HuH-7.5 (cell line): ENCODE results near the gene NLRP4.

Experiments used
- DNase-seq: peaks from one replicate; pipeline ENCODE4 v3.0.0; 2011; ENCODE audit warnings: low spot score

The NLRP4 gene, protein sequence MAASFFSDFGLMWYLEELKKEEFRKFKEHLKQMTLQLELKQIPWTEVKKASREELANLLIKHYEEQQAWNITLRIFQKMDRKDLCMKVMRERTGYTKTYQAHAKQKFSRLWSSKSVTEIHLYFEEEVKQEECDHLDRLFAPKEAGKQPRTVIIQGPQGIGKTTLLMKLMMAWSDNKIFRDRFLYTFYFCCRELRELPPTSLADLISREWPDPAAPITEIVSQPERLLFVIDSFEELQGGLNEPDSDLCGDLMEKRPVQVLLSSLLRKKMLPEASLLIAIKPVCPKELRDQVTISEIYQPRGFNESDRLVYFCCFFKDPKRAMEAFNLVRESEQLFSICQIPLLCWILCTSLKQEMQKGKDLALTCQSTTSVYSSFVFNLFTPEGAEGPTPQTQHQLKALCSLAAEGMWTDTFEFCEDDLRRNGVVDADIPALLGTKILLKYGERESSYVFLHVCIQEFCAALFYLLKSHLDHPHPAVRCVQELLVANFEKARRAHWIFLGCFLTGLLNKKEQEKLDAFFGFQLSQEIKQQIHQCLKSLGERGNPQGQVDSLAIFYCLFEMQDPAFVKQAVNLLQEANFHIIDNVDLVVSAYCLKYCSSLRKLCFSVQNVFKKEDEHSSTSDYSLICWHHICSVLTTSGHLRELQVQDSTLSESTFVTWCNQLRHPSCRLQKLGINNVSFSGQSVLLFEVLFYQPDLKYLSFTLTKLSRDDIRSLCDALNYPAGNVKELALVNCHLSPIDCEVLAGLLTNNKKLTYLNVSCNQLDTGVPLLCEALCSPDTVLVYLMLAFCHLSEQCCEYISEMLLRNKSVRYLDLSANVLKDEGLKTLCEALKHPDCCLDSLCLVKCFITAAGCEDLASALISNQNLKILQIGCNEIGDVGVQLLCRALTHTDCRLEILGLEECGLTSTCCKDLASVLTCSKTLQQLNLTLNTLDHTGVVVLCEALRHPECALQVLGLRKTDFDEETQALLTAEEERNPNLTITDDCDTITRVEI

DNA sequence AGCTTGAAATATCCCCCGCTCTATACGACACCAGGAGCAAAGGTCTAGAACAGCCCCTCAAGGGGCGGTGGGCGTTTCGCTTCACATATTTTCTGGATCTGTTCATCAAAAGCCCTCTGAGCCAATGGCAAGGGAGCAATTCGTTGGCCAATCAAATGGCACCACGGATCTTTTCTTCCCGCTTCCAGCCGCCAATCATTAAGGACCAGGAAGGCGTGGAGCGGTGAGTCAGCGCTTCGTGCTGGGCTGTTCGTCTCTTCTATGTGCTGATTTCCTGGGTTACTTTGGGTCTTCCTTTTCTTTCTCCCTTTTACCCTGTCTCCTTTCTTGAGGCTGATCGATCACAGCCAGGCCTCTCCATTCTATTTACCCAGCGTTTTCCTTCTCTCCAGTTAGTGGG, at the start of gene NLRP4:
NLRP4 (plus strand) TSS at position 201 of the 400 bp plus-strand sequence. CDS start 15,541 bp downstream, outside the sequence.
- DNase-seq = no peak

DNA sequence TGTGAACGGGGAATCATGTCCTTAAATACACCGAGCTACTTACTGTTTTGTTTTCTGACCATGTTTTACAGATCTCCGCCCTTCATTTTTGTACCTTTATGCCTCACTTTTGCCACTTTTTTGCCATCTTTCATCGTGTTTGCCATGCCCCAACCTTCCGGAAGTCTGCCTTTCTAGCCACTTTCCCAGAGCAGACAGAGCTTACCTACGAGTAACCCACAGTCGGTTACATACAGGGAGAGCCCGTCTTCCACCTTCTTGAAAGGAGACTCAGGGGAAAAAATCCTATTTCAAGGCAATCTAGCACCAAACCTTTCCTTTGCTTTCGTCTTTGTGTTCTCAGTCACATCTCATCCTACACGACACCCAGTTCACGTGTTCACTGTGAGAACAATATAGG, 41.3 kb upstream of the NLRP4 start:
- DNase-seq = no peak

DNA sequence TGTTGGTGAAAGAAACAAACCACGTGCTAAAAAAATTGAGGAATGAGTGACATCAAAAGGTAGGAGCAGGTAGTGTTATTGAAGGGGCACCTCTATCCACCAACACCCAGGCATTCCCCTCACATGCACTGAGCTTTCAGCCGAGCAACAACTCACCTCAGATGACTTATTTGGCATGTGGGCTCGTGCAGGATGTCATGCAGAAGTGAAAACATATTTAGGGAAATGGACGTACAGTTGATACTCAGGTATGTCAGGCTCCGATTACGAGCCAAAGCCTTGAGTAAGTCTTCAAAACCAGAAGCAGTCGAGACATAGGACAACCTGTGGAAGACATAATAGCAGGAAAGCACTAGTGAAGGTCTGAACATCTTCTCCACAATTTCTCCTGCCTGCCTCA, 34.9 kb upstream of the NLRP4 start:
- DNase-seq = no peak

DNA sequence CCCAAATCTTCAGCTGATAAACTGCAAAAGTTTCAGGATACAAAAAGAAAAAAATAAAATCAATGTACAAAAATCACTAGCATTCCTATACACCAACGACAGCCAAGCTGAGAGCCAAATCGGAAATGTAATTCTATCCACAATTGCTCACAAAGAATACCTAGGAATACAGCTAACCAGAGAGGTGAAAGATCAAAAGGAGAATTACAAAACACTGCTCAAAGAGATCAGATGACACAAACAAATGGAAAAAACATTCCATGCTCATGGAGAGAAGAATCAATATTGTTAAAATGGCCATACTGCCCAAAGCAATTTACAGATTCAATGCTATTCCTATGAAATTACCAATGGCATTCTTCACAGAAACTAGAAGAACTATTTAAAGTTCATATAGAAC, 34.1 kb upstream of the NLRP4 start:
- DNase-seq = no peak

DNA sequence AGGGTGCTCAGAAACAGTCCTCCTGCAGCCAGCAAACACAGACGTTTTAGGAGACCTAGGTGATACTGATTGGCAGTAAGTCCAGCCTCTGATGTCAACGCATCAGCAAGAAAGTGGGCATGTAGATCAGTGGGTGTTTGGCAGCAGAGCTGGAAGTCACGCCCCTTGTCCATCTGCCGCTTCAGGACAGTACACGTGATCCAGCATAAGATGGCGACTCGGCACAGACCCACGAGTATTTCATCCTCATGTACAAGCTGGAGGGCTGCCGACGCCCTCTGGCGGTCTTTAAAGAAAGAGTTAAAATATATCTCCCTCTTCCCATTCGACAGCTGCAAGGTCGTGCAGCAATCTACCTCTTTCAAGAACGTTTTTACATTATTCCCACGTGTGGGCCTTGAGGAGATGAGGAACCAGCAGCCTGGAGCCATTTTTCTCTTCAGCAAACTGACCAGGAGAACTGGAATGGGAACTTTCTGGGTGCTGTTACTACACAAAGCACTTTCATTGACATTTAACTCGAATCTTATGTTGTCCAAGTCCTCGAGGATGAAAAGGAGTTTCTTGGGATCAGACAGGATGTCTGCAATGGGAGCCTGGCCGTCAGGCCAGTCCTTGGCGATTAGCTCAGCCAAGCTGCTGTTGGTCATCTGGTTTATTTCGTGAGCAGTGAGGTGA, 26.8 kb upstream of the NLRP4 start:
- DNase-seq = peak; percentile 41

DNA sequence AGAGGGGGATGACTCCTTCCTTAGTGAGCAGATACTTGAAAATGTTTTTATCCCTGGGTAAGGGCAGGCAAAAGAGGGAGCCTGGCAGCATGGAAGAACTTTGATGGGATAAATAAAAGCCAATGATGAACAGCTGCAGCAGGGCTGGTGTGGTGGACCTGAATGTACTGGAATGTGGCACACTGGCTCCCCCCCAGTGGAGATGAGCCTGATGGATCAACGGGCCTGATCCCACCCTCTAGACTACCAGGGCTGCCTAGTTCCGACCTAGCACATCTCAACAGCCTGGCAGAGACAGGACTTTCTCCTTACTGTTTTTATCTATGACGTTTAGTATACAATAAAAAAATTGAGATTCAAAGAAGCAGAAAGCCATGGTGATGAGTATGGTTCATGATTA, 25.0 kb upstream of the NLRP4 start:
- DNase-seq = no peak

DNA sequence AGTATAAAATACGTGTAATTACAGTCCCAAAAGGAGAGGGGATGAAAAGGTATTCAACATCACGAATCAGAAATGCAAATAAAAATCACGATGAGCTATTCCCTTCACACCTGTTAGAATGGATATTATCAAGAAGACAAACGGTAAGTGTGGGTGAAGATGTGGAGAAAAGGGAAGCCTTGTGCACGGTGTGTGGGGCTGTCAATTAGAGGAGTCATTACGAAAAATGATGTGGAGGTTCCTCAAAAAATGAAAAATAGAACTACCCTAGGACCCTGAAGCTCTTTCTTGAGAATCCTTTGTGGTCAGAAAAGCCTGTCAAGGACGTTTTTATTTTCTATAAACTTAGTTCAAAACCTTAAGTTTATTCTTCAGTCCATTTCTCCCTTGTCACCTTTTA, 23.9 kb upstream of the NLRP4 start:
- no peak for DNase-seq

DNA sequence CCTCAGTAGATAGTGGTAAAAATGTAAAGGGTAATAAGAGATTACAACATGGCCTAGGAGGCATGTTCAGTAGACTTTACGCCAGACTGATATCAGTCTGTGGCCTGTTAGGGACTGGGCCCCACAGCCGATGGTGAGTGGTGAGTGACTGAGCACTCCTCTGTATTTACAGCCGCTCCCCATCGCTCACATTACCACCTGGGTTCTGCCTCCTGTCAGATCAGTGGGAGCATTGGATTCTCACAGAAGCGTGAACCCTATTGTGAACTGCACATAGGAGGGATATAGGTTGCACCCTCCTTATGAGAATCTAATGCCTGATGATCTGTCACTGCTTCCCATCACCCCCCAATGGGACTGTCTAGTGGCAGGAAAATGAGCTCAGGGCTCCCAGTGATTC, 22.4 kb upstream of the NLRP4 start:
- DNase-seq = no peak

DNA sequence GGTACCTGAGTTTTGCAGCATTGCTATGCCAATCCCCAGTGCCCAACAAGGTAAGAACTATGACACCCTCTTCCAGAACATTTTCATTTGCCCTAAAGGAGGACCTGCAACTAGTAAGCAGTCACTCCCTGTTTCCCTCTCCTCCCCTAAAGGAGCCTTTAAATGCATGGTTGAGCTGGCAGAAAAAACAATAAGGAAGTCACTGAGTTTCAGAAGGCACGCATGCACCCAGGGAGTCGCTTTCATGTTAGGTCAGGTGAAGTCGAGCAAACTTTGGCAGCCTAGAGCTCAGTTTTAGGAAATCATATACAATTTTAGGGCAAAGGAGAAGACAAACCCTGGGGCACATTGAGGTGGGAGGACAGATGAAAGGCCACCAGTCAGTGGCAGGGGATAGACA, 16.3 kb upstream of the NLRP4 start:
- no peak for DNase-seq

DNA sequence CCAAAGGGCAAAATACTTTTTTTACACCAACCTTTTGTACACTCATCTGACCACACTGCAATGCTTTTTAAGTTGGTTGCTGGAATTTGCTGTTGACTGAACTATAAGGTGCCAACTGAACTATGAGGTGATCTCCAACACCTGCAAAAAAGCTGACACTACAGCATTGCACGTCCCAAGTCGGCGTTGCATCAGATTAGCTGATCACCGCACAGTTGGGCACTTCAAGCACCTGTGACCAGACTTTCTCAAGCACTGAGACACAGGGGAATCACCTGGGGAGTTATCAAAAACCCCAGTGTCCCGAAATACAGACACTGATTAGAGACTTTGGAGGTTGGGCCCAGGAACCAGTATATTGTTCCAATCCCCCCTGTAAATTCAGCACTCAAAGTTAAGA, 5.7 kb upstream of the NLRP4 start:
- DNase-seq = no peak

DNA sequence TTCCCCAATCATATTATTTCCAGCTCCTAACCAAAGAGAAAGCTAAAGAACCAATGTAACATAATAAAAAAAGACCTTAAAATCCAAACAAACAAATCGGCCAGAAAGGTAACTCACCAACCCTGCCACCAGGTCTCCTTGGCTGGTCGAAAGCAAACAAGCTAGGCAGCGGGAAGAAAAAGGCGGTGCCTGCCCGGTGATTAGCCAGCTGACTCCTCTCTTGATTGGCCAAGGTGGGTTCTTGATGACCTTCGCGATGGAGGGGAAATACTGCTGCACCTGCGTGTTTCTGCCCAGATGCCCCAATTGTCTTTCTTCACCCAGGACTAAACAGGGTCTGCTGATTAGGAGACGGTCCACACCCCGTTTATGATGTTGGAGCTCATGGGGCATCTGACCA, 4.5 kb upstream of the NLRP4 start, which contains the start of gene NLRP11:
NLRP11 (minus strand) TSS at position 154 of the 400 bp plus-strand sequence. CDS start 13,825 bp downstream, outside the sequence.
- DNase-seq = no peak

DNA sequence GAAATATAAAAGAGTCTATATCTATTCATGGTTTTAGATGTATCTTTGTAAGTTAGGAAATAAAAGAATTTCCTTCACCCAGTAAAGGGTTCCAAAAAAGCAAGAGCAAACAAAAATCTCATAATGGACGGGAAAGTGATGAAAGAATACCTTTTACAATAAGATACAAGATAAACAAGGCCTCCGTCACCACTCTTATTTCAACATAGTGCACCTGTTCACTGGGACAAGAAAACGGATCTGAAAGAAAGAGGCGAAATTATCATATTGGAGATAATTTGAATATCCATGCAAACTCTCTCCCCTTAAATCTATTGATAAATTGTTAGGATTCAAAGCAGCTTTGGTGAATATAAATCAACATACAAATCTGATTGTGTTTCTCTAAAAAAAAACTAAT, 3.7 kb upstream of the NLRP4 start:
- DNase-seq = no peak

DNA sequence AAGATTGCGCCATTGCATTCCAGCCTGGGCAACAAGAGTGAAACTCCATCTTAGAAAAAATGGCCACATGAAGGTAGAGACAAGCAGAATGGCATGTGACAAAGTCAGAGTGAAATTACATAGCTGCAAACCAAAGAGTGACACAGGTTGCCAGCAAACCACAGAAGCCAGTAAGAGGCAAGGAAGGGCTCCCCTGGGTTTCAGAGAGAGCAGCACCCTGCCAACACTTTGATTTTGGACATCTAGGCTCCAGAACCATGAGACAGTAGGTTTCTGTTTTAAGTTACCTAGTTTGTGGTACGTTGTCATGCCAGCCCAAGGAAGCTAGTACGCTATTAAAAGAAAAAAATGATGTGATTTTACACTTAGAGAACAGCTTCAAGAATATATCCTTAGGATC, 1.9 kb downstream of the NLRP4 start:
- DNase-seq = no peak

DNA sequence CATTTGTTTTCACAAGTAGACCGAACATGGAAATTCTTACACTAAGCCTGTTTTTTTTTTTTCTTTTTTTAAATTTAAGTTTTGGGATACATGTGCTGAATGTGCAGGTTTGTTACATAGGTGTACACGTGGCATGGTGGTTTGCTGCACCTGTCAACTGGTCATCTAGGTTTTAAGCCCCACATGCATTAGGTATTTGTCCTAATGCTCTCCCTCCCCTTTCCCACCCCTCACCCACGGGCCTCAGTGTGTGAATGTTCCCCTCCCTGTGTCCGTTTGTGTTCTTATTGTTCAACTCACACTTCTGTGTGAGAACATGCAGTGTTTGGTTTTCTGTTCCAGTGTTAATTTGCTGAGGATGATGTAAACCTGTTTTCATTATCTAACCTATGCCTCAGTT, 2.6 kb downstream of the NLRP4 start:
- DNase-seq = no peak

DNA sequence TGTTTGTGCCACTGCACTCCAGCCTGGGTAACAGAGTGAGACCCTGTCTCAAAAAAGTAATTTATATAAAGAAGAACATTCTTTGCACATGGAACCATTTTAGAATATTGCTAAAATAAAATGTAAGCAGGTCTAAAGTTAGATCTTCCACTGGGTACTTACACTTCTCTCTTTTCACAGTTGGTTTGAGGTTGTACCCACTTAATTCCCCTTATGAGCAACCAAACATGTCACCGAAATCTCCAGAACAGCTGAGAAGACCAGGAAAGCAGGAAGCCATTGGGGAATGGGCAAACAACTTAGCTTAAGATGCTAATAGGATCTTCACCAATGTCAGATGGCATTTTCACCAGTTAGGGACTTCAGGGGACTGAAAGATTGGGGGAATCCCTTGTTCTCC, 18.8 kb downstream of the NLRP4 start:
- DNase-seq = no peak

DNA sequence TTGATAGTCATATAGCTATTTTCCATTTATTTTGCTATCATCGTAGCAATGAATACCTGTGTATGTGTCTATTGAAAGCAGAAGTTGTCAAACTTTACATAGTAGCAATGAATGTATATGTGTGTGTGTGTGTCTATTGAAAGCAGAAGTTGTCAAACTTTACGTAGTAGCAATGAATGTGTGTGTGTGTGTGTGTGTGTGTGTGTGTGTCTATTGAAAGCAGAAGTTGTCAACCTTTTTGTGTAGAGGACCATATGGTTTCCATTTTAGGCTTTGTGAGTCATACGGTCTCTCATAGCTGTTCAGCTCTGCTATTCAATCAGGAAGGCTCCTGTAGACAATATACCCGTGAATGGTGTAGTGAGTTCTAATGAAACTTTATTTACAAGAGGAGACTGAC, 20.8 kb downstream of the NLRP4 start:
- DNase-seq = no peak

DNA sequence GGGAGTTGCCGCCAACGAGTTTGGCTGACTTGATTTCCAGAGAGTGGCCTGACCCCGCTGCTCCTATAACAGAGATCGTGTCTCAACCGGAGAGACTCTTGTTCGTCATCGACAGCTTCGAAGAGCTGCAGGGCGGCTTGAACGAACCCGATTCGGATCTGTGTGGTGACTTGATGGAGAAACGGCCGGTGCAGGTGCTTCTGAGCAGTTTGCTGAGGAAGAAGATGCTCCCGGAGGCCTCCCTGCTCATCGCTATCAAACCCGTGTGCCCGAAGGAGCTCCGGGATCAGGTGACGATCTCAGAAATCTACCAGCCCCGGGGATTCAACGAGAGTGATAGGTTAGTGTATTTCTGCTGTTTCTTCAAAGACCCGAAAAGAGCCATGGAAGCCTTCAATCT, 21.6 kb downstream of the NLRP4 start:
- no peak for DNase-seq

DNA sequence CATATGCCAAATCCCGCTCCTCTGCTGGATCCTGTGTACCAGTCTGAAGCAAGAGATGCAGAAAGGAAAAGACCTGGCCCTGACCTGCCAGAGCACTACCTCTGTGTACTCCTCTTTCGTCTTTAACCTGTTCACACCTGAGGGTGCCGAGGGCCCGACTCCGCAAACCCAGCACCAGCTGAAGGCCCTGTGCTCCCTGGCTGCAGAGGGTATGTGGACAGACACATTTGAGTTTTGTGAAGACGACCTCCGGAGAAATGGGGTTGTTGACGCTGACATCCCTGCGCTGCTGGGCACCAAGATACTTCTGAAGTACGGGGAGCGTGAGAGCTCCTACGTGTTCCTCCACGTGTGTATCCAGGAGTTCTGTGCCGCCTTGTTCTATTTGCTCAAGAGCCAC, 22.1 kb downstream of the NLRP4 start:
- DNase-seq = no peak

DNA sequence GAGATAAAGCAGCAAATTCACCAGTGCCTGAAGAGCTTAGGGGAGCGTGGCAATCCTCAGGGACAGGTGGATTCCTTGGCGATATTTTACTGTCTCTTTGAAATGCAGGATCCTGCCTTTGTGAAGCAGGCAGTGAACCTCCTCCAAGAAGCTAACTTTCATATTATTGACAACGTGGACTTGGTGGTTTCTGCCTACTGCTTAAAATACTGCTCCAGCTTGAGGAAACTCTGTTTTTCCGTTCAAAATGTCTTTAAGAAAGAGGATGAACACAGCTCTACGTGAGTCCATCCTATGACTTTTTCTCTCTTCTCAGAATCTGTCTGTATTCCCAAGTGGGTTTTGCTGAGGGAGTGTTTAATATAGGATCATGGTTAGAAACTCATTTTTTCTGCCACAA, 22.6 kb downstream of the NLRP4 start:
- no peak for DNase-seq

DNA sequence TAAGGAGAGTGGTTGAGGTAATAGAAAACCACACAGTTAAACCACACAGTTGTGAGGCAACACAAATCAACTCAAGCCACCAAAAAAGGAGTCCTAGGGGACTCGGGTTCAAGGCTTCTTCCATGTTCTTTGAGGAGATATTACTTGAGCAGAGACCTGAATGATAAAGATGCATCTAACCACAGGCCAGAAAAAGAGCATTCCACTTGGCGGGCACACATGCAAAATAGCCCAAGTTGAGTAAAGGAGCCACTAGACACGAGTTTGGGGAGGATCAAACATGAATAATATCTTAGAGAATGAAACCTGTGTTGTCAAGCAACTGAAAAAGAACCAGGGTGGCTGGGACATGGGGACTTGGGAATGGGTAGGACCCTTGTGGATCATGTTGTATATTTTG, 30.2 kb downstream of the NLRP4 start:
- DNase-seq = no peak

DNA sequence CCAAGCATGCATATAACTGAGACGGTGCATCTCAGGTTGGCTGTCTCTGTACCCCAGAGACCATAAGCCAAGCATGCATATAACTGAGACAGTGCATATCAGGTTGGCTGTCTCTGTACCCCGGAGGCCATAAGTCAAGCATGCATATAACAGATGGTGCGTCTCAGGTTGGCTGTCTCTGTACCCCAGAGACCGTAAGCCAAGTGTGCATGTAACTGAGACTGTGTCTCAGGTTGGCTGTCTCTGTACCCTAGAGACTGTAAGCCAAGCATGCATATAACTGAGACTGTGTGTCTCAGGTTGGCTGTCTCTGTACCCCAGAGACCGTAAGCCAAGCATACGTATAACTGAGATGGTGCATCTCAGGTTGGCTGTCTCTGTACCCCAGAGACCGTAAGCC, 30.8 kb downstream of the NLRP4 start:
- DNase-seq = no peak

DNA sequence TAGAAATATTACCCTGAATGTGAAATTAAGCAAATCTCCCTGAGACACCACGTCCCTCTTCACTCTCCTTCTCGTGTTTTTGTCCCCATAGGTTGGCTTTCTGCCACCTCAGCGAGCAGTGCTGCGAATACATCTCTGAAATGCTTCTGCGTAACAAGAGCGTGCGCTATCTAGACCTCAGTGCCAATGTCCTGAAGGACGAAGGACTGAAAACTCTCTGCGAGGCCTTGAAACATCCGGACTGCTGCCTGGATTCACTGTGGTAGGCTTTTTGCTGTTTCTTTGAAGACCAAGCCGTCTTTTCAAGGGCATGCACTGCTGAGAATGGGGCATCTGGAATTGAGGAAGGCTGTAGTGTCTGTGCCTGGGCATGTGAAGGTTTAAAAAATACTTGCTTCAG, 34.4 kb downstream of the NLRP4 start:
- DNase-seq = no peak
